Psoas muscle (tissue), 8 donors: ENCODE measurements around the gene TAX1BP1. TPM values are rescaled to one million over a fixed set of nuclear protein-coding genes. Genes with fewer than 3 reads are reported as not detected.

ENCODE experiments used
- ATAC-seq, 4 donors: fragments of 200-7000 bp; cut with Tn5 transposase; one replicate each; pipeline ENCODE4 v1.9.1; 2020; ENCODE audit warnings: moderate library complexity in 3 of 4, mild to moderate bottlenecking in 2 of 4
- DNase-seq, 2 donors: peaks; one replicate each; pipeline ENCODE4 v3.0.0-alpha.2; 2020
- H3K27ac ChIP-seq: fragments of 200-600 bp; one replicate; pipeline ENCODE4 v1.8.0; 2022
- H3K27me3 ChIP-seq, 3 donors: fragments of 200-600 bp in 1 of 3; one replicate each; pipeline versions ENCODE4 v1.6.1 to v1.8.0; 2013 to 2022; ENCODE audit warnings: low read length in 2 of 3, mild to moderate bottlenecking in 2 of 3, moderate library complexity in 1 of 3; ENCODE audit not compliant: insufficient read depth in 3 of 3
- H3K36me3 ChIP-seq, 2 donors: fragments of 200-600 bp in 1 of 2; one replicate each; pipeline versions ENCODE4 v1.6.1 to v1.8.0; 2013 to 2022; ENCODE audit warnings: low read depth in 1 of 2, mild to moderate bottlenecking in 1 of 2, moderate library complexity in 1 of 2; ENCODE audit not compliant: insufficient read depth in 1 of 2
- H3K4me1 ChIP-seq: fragments of 200-600 bp; one replicate; pipeline ENCODE4 v1.8.0; 2022
- H3K4me3 ChIP-seq: fragments of 200-600 bp; one replicate; pipeline ENCODE4 v1.8.0; 2022; ENCODE audit warnings: mild to moderate bottlenecking
- H3K9me3 ChIP-seq: fragments of 200-600 bp; one replicate; pipeline ENCODE4 v1.8.0; 2022
- WGBS, 3 donors: extraction: QIAGEN DNeasy Blood & Tissue Kit; methylation state at CpG; one replicate each; pipeline versions ENCODE4 v1.1.6 to v1.1.7; 2013; 5-methylcytosine and 5-hydroxymethylcytosine counted together
- intact Hi-C, 2 donors: fragments of 100-400 bp; cut with DNase I; formaldehyde crosslinking; loops; one replicate each; pipeline versions ENCODE4 v1.11.0 to v1.14.2; 2022
- polyA plus RNA-seq, 3 donors: library from polyadenylated mRNA; stranded (reverse); fragments of 200-250 nt; gene quantifications; one replicate each; pipeline ENCODE4 v1.2.3, GENCODE V29; 2013
- total RNA-seq, 4 donors: library from RNA; stranded (reverse); fragmentation: NEBNext Ultra II Directional in 2 of 4; extraction: Animal tissue kit (Norgen Biotek cat#: 25700) in 2 of 4; gene quantifications; one replicate each; pipeline versions ENCODE4 v1.2.1 to v1.2.4, GENCODE V29; 2021 to 2023
- TF ChIP-seq, protein P1 (sequence below): fragments of 200-600 bp; IDR thresholded peaks from one replicate; pipeline ENCODE4 v1.8.0; 2022; ENCODE audit warnings: antibody characterized with exemption
- donor health status: healthy with polysubstance abuse.
- donor health status: DM: no; HTN: no; CAD: no; lungs with moderate emphysema.
- donor health status: Bipolar disorder and iron deficiency.
- donor health status: healthy.
- donor health status: DM: yes; HTN: yes; CAD: no.
- donor health status: DM: no; HTN: no; CAD: no.
- donor health status: DM: no; HTN: no; CAD: no.
- donor health status: DM: yes; HTN: yes; CAD: no.

Gene TAX1BP1
- total and polyA plus RNA-seq, 7 donors = 65.9 to 171 (median 123) TPM

DNA sequence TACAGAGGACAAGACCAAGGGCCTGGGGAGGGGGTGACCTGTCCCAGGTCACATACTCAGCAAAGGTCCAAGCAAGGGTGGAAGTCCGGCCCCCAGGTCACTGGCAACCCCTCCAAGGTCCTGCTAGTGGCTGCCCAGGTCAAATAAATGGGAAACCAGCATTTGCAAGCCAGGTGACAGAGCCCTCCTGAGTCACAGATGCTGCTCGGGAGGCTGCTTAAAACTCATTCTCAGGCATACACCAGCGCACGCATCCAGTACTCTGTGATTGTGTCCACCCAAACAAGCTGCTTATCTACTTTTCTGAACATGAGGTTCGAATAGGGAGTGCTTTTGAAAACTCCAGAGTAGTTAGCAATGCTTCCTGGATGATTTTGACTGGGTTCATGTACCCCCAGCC is 130.6 kb downstream of the TAX1BP1 start:
- Histone ChIP-seq H3K27me3 (no peaks in the 10 kb centered on the region), H3K4me3 (no peak overlapping the region), H3K9me3 (no peaks in the 10 kb centered on the region), H3K4me1 (peaks cover 11% of the 10 kb centered on the region), H3K36me3 (no peaks in the 10 kb centered on the region), H3K27ac (no peak overlapping the region)
- DNase-seq (no peak), ATAC-seq (no peak)
- TF ChIP-seq, protein P1, sequence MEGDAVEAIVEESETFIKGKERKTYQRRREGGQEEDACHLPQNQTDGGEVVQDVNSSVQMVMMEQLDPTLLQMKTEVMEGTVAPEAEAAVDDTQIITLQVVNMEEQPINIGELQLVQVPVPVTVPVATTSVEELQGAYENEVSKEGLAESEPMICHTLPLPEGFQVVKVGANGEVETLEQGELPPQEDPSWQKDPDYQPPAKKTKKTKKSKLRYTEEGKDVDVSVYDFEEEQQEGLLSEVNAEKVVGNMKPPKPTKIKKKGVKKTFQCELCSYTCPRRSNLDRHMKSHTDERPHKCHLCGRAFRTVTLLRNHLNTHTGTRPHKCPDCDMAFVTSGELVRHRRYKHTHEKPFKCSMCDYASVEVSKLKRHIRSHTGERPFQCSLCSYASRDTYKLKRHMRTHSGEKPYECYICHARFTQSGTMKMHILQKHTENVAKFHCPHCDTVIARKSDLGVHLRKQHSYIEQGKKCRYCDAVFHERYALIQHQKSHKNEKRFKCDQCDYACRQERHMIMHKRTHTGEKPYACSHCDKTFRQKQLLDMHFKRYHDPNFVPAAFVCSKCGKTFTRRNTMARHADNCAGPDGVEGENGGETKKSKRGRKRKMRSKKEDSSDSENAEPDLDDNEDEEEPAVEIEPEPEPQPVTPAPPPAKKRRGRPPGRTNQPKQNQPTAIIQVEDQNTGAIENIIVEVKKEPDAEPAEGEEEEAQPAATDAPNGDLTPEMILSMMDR = no peak
- intact Hi-C loops = no loop called here
- WGBS, 3 donors = 94 to 98% (median 97%) methylated on average over 5 of the region's 5 CpGs

DNA sequence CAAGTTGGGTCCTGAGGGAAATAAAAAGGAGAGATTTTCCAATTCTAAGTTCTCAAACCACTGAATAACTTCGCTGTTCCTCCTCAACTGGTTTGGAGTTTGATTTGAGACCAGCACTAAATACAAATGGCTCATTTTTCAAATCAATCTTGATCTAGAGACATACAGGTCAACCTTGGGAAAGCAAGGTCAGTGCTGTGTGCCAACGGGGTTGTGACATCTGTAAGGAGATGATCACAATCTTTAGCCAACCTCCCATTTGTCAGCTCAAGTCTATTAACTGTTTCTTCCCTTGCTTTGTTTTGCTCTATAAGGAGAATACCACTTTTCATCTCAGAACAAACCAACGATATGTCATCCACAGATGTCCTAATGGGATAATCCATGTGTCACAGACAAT is 131.1 kb downstream of the TAX1BP1 start:
- Histone ChIP-seq H3K4me1 (peaks cover 11% of the 10 kb centered on the region), H3K9me3 (no peaks in the 10 kb centered on the region), H3K4me3 (no peak overlapping the region), H3K27ac (no peak overlapping the region), H3K27me3 (no peaks in the 10 kb centered on the region), H3K36me3 (no peaks in the 10 kb centered on the region)
- no peak for DNase-seq
- 73 to 81% (median 75%) methylated on average over 3 of the region's 3 CpGs for WGBS, 3 donors
- TF ChIP-seq, protein P1 = no peak
- intact Hi-C loops = no loop called here
- ATAC-seq = no peak

DNA sequence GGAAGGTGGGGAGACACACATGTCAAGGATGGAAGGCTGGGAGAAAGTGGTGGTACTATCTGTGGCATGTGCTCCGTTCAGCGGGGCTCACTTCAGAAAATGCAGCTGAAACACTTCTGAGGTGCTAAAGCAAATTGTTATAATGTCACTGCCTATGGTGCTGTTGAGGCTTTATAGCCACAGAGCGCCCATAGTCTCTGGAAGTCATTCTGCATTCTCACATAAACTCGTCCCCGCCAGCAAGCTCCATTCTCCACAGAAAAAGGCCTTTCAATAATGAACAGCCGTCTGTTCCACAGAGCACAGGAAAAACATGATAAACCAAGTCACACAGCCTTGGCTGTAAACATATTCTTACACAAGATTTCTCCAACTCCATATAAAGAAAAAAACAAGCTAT is 131.9 kb downstream of the TAX1BP1 start:
- ATAC-seq (no peak), DNase-seq (no peak)
- Histone ChIP-seq H3K9me3 (no peaks in the 10 kb centered on the region), H3K4me3 (no peak overlapping the region), H3K36me3 (no peaks in the 10 kb centered on the region), H3K4me1 (peaks cover 11% of the 10 kb centered on the region), H3K27me3 (no peaks in the 10 kb centered on the region), H3K27ac (no peak overlapping the region)
- intact Hi-C loops = no loop called here
- WGBS, 3 donors = 71 to 81% (median 78%) methylated on average over 6 of the region's 6 CpGs
- TF ChIP-seq, protein P1 = no peak

DNA sequence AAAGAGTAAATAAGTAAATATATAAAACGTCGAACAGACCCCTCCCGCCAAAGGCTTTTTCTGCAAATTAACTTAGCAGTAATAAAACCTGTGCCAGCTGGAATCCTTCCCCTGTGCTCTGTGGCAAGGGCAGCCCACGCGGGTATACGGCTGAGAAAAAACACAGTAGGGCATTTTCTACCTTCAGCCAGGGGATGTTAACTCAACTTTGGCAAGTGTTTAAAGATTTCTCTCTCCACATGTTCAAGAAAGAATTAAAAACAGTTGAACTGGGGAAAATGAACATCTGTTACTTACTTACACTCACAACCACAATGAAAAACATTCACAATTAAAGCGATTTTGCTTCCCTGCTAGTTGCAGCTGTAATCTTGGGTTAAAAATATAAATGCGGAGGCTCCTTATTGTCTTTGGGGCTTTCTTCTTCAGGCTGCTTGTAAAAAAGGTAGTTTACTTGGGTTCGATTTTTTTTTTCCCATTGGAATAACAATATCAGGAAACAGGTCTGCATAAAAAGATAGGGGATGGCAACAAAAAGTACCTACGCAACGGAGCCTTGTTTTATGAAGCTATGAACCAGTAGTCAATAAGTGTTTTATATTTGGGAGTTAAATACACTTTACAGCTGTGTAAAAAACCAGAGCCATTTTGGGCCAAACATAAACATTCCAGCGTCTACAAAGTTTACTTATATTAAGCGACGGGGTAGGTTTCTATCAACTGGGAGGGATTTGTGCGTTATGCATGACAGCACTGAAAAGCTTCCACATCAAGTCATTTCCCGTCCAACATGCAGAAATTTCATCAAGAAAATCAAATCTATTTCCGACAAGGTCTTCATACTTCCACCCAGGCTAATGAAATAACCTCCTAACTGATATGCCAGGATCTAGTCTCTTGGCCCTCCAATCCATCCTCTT is 132.7 kb downstream of the TAX1BP1 start:
- intact Hi-C loops = no loop called here
- H3K9me3 ChIP-seq = no peaks in the 10 kb centered on the region
- DNase-seq (no peak), ATAC-seq (no peak)
- 52 to 60% (median 56%) methylated on average over 17 of the region's 17 CpGs for WGBS, 3 donors
- no peaks in the 10 kb centered on the region for H3K36me3 ChIP-seq
- H3K27me3 ChIP-seq = no peaks in the 10 kb centered on the region
- H3K4me1 ChIP-seq = peaks cover 11% of the 10 kb centered on the region
- TF ChIP-seq, protein P1 = no peak
- no peak overlapping the region for H3K27ac ChIP-seq
- H3K4me3 ChIP-seq = no peak overlapping the region
